Common myeloid progenitor, CD34-positive (primary cell): ENCODE measurements around the gene RGCC.

Experiments used
- CTCF ChIA-PET: fragments of 350-600 bp; sonication (Branson Sonifier 250); formaldehyde crosslinking; loops from one replicate; lab custom pipeline; 2021; ENCODE audit warnings: antibody characterized with exemption; lab: Charles Lee
- POLR2A ChIA-PET: fragments of 350-600 bp; sonication (Branson Sonifier 250); formaldehyde crosslinking; loops from one replicate; lab custom pipeline; 2021; ENCODE audit warnings: antibody characterized with exemption; lab: Charles Lee
- DNase-seq, 3 donors: peaks; one replicate each; pipeline versions ENCODE4 v3.0.0 to v3.0.0-alpha.2; 2013
- H3K27ac ChIP-seq, 2 experiments: 1 replicate in 1 of 2; 2 replicates in 1 of 2; pipeline ENCODE4 v1.7.0; 2013; ENCODE audit warnings: inconsistent platforms in 2 of 2, low read length in 2 of 2, mild to moderate bottlenecking in 2 of 2, low read depth in 1 of 2, moderate library complexity in 1 of 2; ENCODE audit not compliant: severe bottlenecking in 2 of 2, insufficient read depth in 1 of 2, poor library complexity in 1 of 2
- H3K27me3 ChIP-seq, 5 experiments: replicated peaks in 2 of 5; 1 replicate in 3 of 5; 2 replicates in 2 of 5; pipeline versions ENCODE4 v1.6.1 to v1.7.0; 2013; ENCODE audit warnings: low read length in 4 of 5, mild to moderate bottlenecking in 2 of 5, moderate library complexity in 2 of 5, inconsistent platforms in 1 of 5; ENCODE audit not compliant: insufficient read depth in 5 of 5, control insufficient read depth in 4 of 5
- H3K36me3 ChIP-seq, 4 experiments: 1 replicate in 2 of 4; 2 replicates in 2 of 4; pipeline versions ENCODE4 v1.6.1 to v1.7.0; 2013; ENCODE audit warnings: low read length in 3 of 4, control low read depth in 1 of 4, mild to moderate bottlenecking in 1 of 4; ENCODE audit not compliant: control insufficient read depth in 4 of 4, insufficient read depth in 4 of 4
- H3K4me1 ChIP-seq, 4 experiments: 1 replicate in 3 of 4; 2 replicates in 1 of 4; pipeline versions ENCODE4 v1.6.1 to v1.7.1; 2013; ENCODE audit warnings: low read length in 3 of 4, mild to moderate bottlenecking in 3 of 4, control low read depth in 1 of 4, inconsistent platforms in 1 of 4, moderate library complexity in 1 of 4; ENCODE audit not compliant: control insufficient read depth in 4 of 4, insufficient read depth in 4 of 4; ENCODE audit errors: control extremely low read depth in 1 of 4
- H3K4me3 ChIP-seq, 7 experiments: 1 replicate in 4 of 7; 2 replicates in 3 of 7; pipeline versions ENCODE4 v1.5.1 to v1.7.0; 2013; ENCODE audit warnings: mild to moderate bottlenecking in 7 of 7, low read length in 6 of 7, moderate library complexity in 6 of 7, inconsistent platforms in 2 of 7, low read depth in 2 of 7, control low read depth in 1 of 7; ENCODE audit not compliant: insufficient read depth in 4 of 7, control insufficient read depth in 1 of 7; ENCODE audit errors: extremely low read depth in 1 of 7
- H3K9me3 ChIP-seq, 5 experiments: 1 replicate in 4 of 5; 2 replicates in 1 of 5; pipeline versions ENCODE4 v1.6.1 to v1.7.1; 2013; ENCODE audit warnings: low read length in 4 of 5, mild to moderate bottlenecking in 2 of 5, inconsistent platforms in 1 of 5, low read depth in 1 of 5, moderate library complexity in 1 of 5; ENCODE audit not compliant: control insufficient read depth in 4 of 5, insufficient read depth in 2 of 5; ENCODE audit errors: control extremely low read depth in 1 of 5
- WGBS: methylation state at CpG from one replicate; pipeline ENCODE4 v1.1.5; 2013; ENCODE audit not compliant: insufficient coverage; 5-methylcytosine and 5-hydroxymethylcytosine counted together

Gene RGCC

DNA sequence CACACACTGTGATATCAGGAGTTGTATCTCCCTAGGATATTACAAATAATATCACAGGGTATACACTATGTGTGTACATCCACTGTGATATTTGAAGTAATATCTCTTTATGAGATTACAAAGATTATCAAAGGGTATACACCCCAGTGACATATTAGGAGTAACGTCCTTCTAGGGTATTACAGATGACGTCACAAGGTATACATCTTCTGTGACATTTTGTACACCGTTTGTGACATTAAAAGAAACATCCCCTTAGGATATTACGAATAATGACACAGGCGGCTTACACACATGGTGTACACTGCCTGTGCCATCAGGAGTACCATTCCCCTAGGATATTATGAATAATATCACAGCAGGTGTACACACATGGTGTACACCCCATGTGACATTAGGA lies 13.4 kb upstream of the RGCC start:
- POLR2A ChIA-PET = no interaction called here

DNA sequence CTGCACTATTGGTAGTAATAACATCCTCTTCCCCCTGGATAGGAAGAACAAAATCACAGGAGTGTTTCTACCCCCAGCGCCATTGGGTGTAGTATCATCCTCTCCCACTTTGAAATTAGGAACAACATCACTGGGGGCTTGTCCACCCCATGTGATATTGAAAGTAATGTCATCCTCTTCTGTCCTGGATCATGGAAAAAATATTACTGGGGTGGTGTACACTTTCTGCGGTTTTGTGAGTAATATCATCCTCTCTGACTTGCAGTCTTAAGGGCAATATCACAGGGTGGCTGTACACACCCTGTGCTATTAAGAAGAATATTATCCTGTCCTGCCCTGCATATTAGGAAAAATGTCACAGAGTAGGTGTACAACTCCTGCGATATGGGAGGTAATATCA lies 4.9 kb upstream of the RGCC start:
- Histone ChIP-seq H3K4me1 (peaks cover 0 to 7% (median 7%) of the 10 kb centered on the region in 4 experiments), H3K36me3 (no peaks in the 10 kb centered on the region), H3K27me3 (peaks cover 0 to 32% (median 7%) of the 10 kb centered on the region in 5 experiments), H3K4me3 (no peak overlapping the region), H3K9me3 (peaks cover 0 to 21% (median 2%) of the 10 kb centered on the region in 5 experiments), H3K27ac (no peak overlapping the region)
- 89% methylated on average over 1 of the region's 3 CpGs for WGBS
- DNase-seq = peak in 1 of 3 donors; percentile 53
- ChIA-PET POLR2A (no interaction called here), CTCF (no interaction called here)

More for the DNA sequence above, 13.4 kb upstream of the RGCC start:
- Histone ChIP-seq H3K9me3 (peaks cover 0 to 5% (median 1%) of the 10 kb centered on the region in 5 experiments), H3K4me1 (no peaks in the 10 kb centered on the region), H3K4me3 (no peak overlapping the region), H3K27ac (no peak overlapping the region), H3K36me3 (no peaks in the 10 kb centered on the region), H3K27me3 (no peaks in the 10 kb centered on the region)
- no peak for DNase-seq
- CTCF ChIA-PET = no interaction called here
- WGBS = 100% methylated on average over 2 of the region's 5 CpGs

DNA sequence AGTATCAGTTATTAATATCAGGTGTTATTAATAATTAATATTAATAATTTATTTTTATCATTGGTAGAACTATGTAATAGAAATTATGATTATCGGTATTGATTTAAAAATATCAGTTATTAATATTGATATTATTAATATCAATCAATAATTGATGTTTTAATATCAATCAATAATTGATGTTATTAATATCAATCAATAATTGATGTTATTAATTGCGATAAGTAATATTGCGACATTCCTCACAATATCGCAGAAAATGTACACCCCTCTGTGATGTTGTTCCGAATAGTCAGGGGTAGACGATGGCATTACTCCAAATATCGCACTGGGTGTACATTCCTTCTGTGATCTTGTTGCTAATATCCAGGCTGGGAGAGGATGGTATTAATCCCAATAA lies 3.7 kb upstream of the RGCC start:
- 100% methylated on average over 3 of the region's 7 CpGs for WGBS
- peaks cover 0 to 19% (median 18%) of the 10 kb centered on the region in 4 experiments for H3K4me1 ChIP-seq
- no peaks in the 10 kb centered on the region for H3K36me3 ChIP-seq
- POLR2A ChIA-PET = no interaction called here
- no peak overlapping the region for H3K27ac ChIP-seq
- peaks cover 0 to 44% (median 10%) of the 10 kb centered on the region in 5 experiments for H3K27me3 ChIP-seq
- H3K9me3 ChIP-seq = peaks cover 0 to 18% (median 2%) of the 10 kb centered on the region in 5 experiments
- peak in 1 of 3 donors; percentile 31 for DNase-seq
- CTCF ChIA-PET = no interaction called here
- H3K4me3 ChIP-seq = no peak overlapping the region

DNA sequence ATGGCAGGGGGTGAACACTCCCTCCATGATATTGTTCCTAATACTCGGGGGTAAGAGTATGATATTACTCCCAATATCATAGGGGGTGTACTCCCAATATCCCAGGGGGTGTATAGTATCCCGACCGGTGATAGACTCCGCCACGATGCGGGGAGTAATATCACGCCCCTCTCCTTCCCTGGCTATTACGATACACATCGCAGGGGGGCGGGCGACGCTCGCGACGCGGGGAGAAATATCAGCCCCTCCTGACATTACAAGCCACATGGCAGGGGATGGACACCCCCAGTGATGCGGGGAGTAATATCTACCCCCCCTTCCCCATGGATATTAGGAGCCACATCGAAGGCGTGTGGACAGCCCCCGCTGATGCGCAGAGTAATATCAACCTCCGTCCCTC lies 3.2 kb upstream of the RGCC start:
- H3K4me1 ChIP-seq = peaks cover 2 to 22% (median 20%) of the 10 kb centered on the region in 4 experiments
- ChIA-PET CTCF (no interaction called here), POLR2A (no interaction called here)
- H3K27ac ChIP-seq = no peak overlapping the region
- H3K27me3 ChIP-seq = peaks cover 0 to 49% (median 11%) of the 10 kb centered on the region in 5 experiments
- no peak for DNase-seq
- peaks cover 0 to under 1% (median 0%) of the 10 kb centered on the region in 4 experiments for H3K36me3 ChIP-seq
- no peak overlapping the region for H3K4me3 ChIP-seq
- peaks cover 0 to 14% (median 2%) of the 10 kb centered on the region in 5 experiments for H3K9me3 ChIP-seq
- 97% methylated on average over 21 of the region's 22 CpGs for WGBS

DNA sequence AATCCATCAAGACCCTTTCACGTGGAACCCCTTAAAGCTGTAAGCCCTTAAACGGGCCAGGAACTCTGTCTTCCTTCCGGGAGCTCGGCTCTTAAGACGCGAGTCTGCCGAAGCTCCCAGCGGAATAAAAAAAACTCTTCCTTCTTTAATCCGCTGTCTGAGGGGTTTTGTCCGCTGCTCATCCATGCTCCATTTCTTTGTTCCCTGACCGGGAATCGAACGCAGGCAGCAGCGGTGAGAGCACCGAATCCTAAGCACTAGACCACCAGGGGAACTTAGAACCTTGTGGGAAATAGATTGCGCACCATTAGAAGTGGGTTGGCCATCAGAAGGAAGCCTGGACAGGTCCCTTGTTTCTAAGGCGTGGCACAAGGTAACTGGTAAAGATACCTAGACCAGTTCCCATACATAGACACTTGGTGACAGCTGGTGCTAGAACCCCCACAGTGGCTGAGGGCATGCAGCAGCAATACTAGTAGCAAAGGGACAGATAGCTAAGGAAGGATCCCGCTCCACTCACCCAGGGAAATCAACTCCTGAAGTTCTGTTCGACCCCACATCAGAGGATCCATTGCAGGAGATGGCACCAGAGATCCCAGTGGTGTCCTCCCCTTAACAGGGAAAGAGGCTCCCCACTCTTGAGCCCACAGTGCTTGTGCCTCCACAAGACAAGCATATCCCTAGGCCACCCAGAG lies 1.5 kb upstream of the RGCC start:
- no peak for DNase-seq
- Histone ChIP-seq H3K4me1 (peaks cover 2 to 26% (median 20%) of the 10 kb centered on the region in 4 experiments), H3K4me3 (no peak overlapping the region), H3K9me3 (peaks cover 0 to 12% (median 2%) of the 10 kb centered on the region in 5 experiments), H3K27ac (no peak overlapping the region), H3K27me3 (peaks cover 0 to 53% (median 11%) of the 10 kb centered on the region in 5 experiments), H3K36me3 (peaks cover 0 to 3% (median 1%) of the 10 kb centered on the region in 4 experiments)
- ChIA-PET POLR2A (no interaction called here), CTCF (no interaction called here)
- 72% methylated on average over 12 of the region's 19 CpGs for WGBS

DNA sequence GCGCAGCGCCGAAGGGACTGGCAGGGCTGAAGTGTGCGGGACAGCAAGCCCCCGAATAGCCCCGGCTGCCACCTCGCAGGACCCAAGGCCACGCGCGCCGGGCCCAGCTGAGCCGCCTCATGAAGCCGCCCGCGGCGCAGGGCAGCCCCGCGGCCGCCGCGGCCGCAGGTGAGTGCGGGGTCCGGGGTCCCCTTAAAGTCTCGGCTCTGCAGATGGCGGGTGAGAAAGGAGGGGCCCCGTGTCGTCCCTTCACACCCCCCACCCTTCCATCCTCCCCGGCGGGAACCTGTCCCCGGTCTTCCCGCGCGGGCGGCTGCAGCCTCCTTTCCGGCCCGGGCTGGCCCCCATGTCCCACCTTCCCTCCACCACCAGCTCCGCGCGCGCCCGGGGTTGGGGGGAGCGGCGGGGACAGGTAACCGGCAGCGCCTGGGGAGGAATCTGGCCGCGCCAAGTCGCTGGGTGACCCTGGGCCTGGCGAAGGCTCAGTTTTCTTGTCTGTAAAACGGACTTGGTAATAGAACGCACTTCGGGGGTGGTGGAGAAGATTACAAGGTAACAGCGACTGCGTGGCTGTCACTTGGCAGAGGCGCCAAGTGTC lies 338 bp downstream of the RGCC start:
- peak overlapping the region; percentile 32 to 81 (median 67) for H3K4me3 ChIP-seq
- under 1% methylated on average over 47 of the region's 56 CpGs for WGBS
- H3K27me3 ChIP-seq = peaks cover 0 to 53% (median 11%) of the 10 kb centered on the region in 5 experiments
- peak overlapping the region in 1 of 2 experiments; percentile 64 for H3K27ac ChIP-seq
- POLR2A ChIA-PET = no interaction called here
- H3K36me3 ChIP-seq = peaks cover 0 to 3% (median 1%) of the 10 kb centered on the region in 4 experiments
- H3K9me3 ChIP-seq = peaks cover 0 to 10% (median 2%) of the 10 kb centered on the region in 5 experiments
- no peak for DNase-seq
- CTCF ChIA-PET = interaction anchor here (0.6 to 2.2 kb wide), 4 partner anchors 11 to 585 kb away, joined by 3 to 15 read pairs (median 4); no protein-coding TSS in a partner anchor
- peaks cover 7 to 36% (median 31%) of the 10 kb centered on the region in 4 experiments for H3K4me1 ChIP-seq
